GM12878 (cell line): ENCODE data around the gene COX10. TPM values are rescaled to one million over a fixed set of nuclear protein-coding genes. Genes with fewer than 3 reads are reported as not detected.

Experiments used
- ATAC-seq: fragments of 200-7000 bp; cut with Tn5 transposase; 3 replicates; pipeline ENCODE4 v1.9.1; 2020; ENCODE audit warnings: mild to moderate bottlenecking, moderate library complexity
- BruUV-seq: library from RNA; stranded (reverse); fragments of 400-500 nt; replicated peaks from 2 replicates; lab custom pipeline; 2021; lab: Mats Ljungman, UMichigan
- CTCF ChIA-PET: fragments of 300-600 bp; sonication (Branson Sonifier 250); formaldehyde crosslinking; extraction: SDS; loops from one replicate; lab custom pipeline; 2021; ENCODE audit warnings: inconsistent platforms; lab: Yijun Ruan, JAX
- POLR2A ChIA-PET: fragments of 350-600 bp; formaldehyde crosslinking; extraction: SDS; loops from one replicate; lab custom pipeline; 2021; ENCODE audit warnings: inconsistent platforms; lab: Charles Lee
- RAD21 ChIA-PET: fragments of 300-600 bp; sonication (Branson Sonifier 250); formaldehyde crosslinking; loops from one replicate; lab custom pipeline; 2023; ENCODE audit warnings: antibody characterized with exemption; ENCODE audit not compliant: unreplicated experiment; lab: Charles Lee
- SMC1A ChIA-PET: fragments of 300-600 bp; sonication (Branson Sonifier 250); formaldehyde crosslinking; loops from one replicate; lab custom pipeline; 2023; ENCODE audit not compliant: unreplicated experiment, uncharacterized antibody; lab: Charles Lee
- DNase-seq: peaks from one replicate; pipeline ENCODE4 v3.0.0-alpha.2; 2011; ENCODE audit warnings: low read depth, low spot score
- FAIRE-seq: peaks from 3 replicates; lab custom pipeline; 2011; peaks lifted over from hg19 to GRCh38; lab: Jason Lieb, UNC
- H2AFZ ChIP-seq: 2 replicates; pipeline ENCODE4 v1.6.0; 2011; ENCODE audit warnings: low read depth, low read length, control low read depth; ENCODE audit not compliant: control insufficient read depth
- H3K27ac ChIP-seq: 2 replicates; pipeline ENCODE4 v1.5.1; 2011; ENCODE audit warnings: control low read depth; ENCODE audit not compliant: control insufficient read depth, insufficient read depth
- H3K27me3 ChIP-seq, 2 experiments: replicated peaks in 1 of 2; 2 replicates each; pipeline versions ENCODE4 v1.6.0 to v1.6.1; 2011; ENCODE audit warnings: low read length in 1 of 2; ENCODE audit not compliant: control insufficient read depth in 2 of 2, insufficient read depth in 2 of 2
- H3K36me3 ChIP-seq, 2 experiments: 2 replicates each; pipeline ENCODE4 v1.5.1; 2011; ENCODE audit warnings: low read length in 1 of 2; ENCODE audit not compliant: control insufficient read depth in 2 of 2, insufficient read depth in 2 of 2
- H3K4me1 ChIP-seq: 2 replicates; pipeline ENCODE4 v1.6.1; 2011; ENCODE audit warnings: mild to moderate bottlenecking, low read length, moderate library complexity, mixed read lengths; ENCODE audit not compliant: control insufficient read depth, insufficient read depth
- H3K4me2 ChIP-seq: 2 replicates; pipeline ENCODE4 v1.6.0; 2011; ENCODE audit warnings: control low read depth; ENCODE audit not compliant: control insufficient read depth, insufficient read depth
- H3K4me3 ChIP-seq: fragments of 200-600 bp; sonication (generic); 2 replicates; pipeline ENCODE4 v1.5.1; 2016
- H3K79me2 ChIP-seq: 2 replicates; pipeline ENCODE4 v1.6.0; 2011; ENCODE audit warnings: low read length; ENCODE audit not compliant: control insufficient read depth, insufficient read depth
- H3K9ac ChIP-seq: 2 replicates; pipeline ENCODE4 v1.8.0; 2011; ENCODE audit warnings: low read length, control low read depth, mixed read lengths; ENCODE audit not compliant: control insufficient read depth, insufficient read depth
- H3K9me3 ChIP-seq: replicated peaks from 3 replicates; pipeline ENCODE4 v1.5.1; 2011; ENCODE audit warnings: mild to moderate bottlenecking, low read length; ENCODE audit not compliant: control insufficient read depth, insufficient read depth
- H4K20me1 ChIP-seq: 2 replicates; pipeline ENCODE4 v1.6.0; 2011; ENCODE audit not compliant: control insufficient read depth, insufficient read depth
- ATF2 ChIP-seq: IDR thresholded peaks from 2 replicates; pipeline ENCODE4 v1.6.1; 2012; ENCODE audit warnings: low read length, inconsistent platforms
- CTCF ChIP-seq, 3 experiments: IDR thresholded peaks in 2 of 3; conservative IDR thresholded peaks in 1 of 3; 2 replicates each; pipeline ENCODE4 v1.5.1; 2011; ENCODE audit warnings: low read depth in 3 of 3, low read length in 3 of 3, mild to moderate bottlenecking in 3 of 3, control low read depth in 2 of 3, moderate library complexity in 2 of 3, inconsistent platforms in 1 of 3, mixed read lengths in 1 of 3; ENCODE audit not compliant: control insufficient read depth in 2 of 3, insufficient read depth in 1 of 3; ENCODE audit errors: extremely low read depth in 1 of 3
- CUX1 ChIP-seq: IDR thresholded peaks from 2 replicates; pipeline ENCODE4 v1.6.1; 2012; ENCODE audit warnings: improper control_type of control experiment, low read depth, low read length; ENCODE audit not compliant: insufficient replicate concordance
- EZH2 ChIP-seq: IDR thresholded peaks from 2 replicates; pipeline ENCODE4 v1.6.1; 2012; ENCODE audit warnings: low read depth, mild to moderate bottlenecking, control low read depth, inconsistent platforms, low read length, borderline replicate concordance; ENCODE audit not compliant: control insufficient read depth
- FOXM1 ChIP-seq: IDR thresholded peaks from 2 replicates; pipeline ENCODE4 v1.6.1; 2012; ENCODE audit warnings: low read depth, mild to moderate bottlenecking, inconsistent platforms, low read length, moderate library complexity
- HCFC1 ChIP-seq: fragments of 150-350 bp; IDR thresholded peaks from 2 replicates; pipeline ENCODE4 v1.6.1; 2014; ENCODE audit warnings: low read length
- NR2C1 ChIP-seq: fragments of 450-650 bp; IDR thresholded peaks from 2 replicates; pipeline ENCODE4 v1.6.1; 2017; ENCODE audit warnings: antibody characterized with exemption, mild to moderate bottlenecking, moderate library complexity
- SIX5 ChIP-seq: IDR thresholded peaks from 2 replicates; pipeline ENCODE4 v1.6.1; 2011; ENCODE audit warnings: mild to moderate bottlenecking, low read depth, low read length, moderate library complexity; ENCODE audit not compliant: severe bottlenecking
- SMC3 ChIP-seq: IDR thresholded peaks from 2 replicates; pipeline ENCODE4 v1.6.1; 2011; ENCODE audit warnings: low read length, improper control_type of control experiment, borderline replicate concordance
- SUZ12 ChIP-seq: fragments of 200-600 bp; sonication (generic); IDR thresholded peaks from one replicate; pipeline ENCODE4 v1.6.1; 2018; ENCODE audit warnings: antibody characterized with exemption, mild to moderate bottlenecking; ENCODE audit not compliant: unreplicated experiment
- ZNF622 ChIP-seq: fragments of 450-650 bp; IDR thresholded peaks from 2 replicates; pipeline ENCODE4 v1.6.1; 2017; ENCODE audit warnings: mild to moderate bottlenecking, inconsistent platforms
- WGBS: methylation state at CpG from one replicate; pipeline ENCODE4 v1.1.6; 2016; ENCODE audit warnings: low lambda C conversion rate; ENCODE audit not compliant: insufficient replicate concordance, insufficient coverage; ENCODE audit errors: missing lambda C conversion rate; 5-methylcytosine and 5-hydroxymethylcytosine counted together
- in situ Hi-C: fragments of 300-500 bp; cut with MboI; formaldehyde crosslinking; loops from 9 replicates; pipeline ENCODE4 v1.14.3; 2018; ENCODE audit warnings: mixed read lengths
- intact Hi-C: fragments of 100-400 bp; cut with micrococcal nuclease; formaldehyde crosslinking; loops from one replicate; pipeline ENCODE4 v1.14.2; 2022; ENCODE audit not compliant: unreplicated experiment
- polyA plus RNA-seq, 11 experiments: library from polyadenylated mRNA; depleted of rRNA in 4 of 11; unstranded in 6 of 11; stranded (reverse) in 5 of 11; fragments of >200 nt; fragmentation: Nextera tagmentation in 4 of 11; fragmentation: Illumina TruSeq in 1 of 11; extraction: Ambion mirVana in 4 of 11; extraction: Trizol in 1 of 11; gene quantifications; 1 replicate in 1 of 11; 2 replicates in 10 of 11; pipeline versions ENCODE4 v1.2.1 to v1.2.3, GENCODE V29; 2011 to 2016; ENCODE audit warnings: inconsistent platforms in 2 of 11, missing spikeins in 2 of 11, low read depth in 1 of 11
- total RNA-seq, 4 experiments: library from RNA; depleted of rRNA in 3 of 4; stranded (reverse); fragments of >200 nt in 3 of 4; fragmentation: Illumina TruSeq in 1 of 4; extraction: Trizol in 1 of 4; gene quantifications; 2 replicates each; pipeline versions ENCODE4 v1.2.1 to v1.2.3, GENCODE V29; 2013 to 2021

Gene COX10
- total and polyA plus RNA-seq, 10 of the 15 experiments (the other 5 are each of a cell fraction or from before 2014, with no cell fraction given) = 9.6 to 29.4 (median 21.3) TPM

GRCh38 chr17:14197586-14197985 is 128.3 kb downstream of the COX10 start:
- intact Hi-C loops (no loop called here), in situ Hi-C loops (no loop called here)
- no peak for TF ChIP-seq ATF2
- no peak for TF ChIP-seq CUX1
- no peak for TF ChIP-seq HCFC1
- no peak for TF ChIP-seq NR2C1
- TF ChIP-seq FOXM1 = no peak
- no peak for TF ChIP-seq ZNF622
- no peak for TF ChIP-seq SMC3
- TF ChIP-seq SIX5 = no peak
- TF ChIP-seq CTCF (IDR thresholded peaks at IDR 0.05 in 2 of 3, conservative IDR thresholded peaks at IDR 0.05 in 1 of 3; ENCODE audit: control insufficient read depth in 2 of 3, extremely low read depth in 1 of 3, insufficient read depth in 1 of 3, low read depth in 3 of 3, low read length in 3 of 3) = no peak
- TF ChIP-seq EZH2 = no peak
- TF ChIP-seq SUZ12 = no peak
- H4K20me1 ChIP-seq = no peaks in the 10 kb centered on the region
- H3K36me3 ChIP-seq = no peaks in the 10 kb centered on the region; a peak in 2 of 4 replicates
- no TSS peak for BruUV-seq
- 70% methylated on average over 4 of the region's 4 CpGs for WGBS
- no peaks in the 10 kb centered on the region for H3K9me3 ChIP-seq
- H3K9ac ChIP-seq = no peak overlapping the region
- no peaks in the 10 kb centered on the region for H3K79me2 ChIP-seq
- POLR2A ChIA-PET = no interaction called here
- FAIRE-seq (no peak), DNase-seq (no peak), ATAC-seq (no peak)
- no peak overlapping the region for H3K27ac ChIP-seq
- RAD21 ChIA-PET = no interaction called here
- no peak overlapping the region for H2AFZ ChIP-seq
- no peaks in the 10 kb centered on the region for H3K4me1 ChIP-seq
- CTCF ChIA-PET = no interaction called here
- no peak overlapping the region for H3K4me2 ChIP-seq
- no peak overlapping the region for H3K4me3 ChIP-seq
- SMC1A ChIA-PET = no interaction called here
- no peaks in the 10 kb centered on the region for H3K27me3 ChIP-seq
